HepG2 (cell line): ENCODE results near the gene RELB. TPM values are rescaled to one million over a fixed set of nuclear protein-coding genes. Genes with fewer than 3 reads are reported as not detected.

ENCODE experiments used
- ATAC-seq: fragments of 200-7000 bp; cut with Tn5 transposase; 3 replicates; pipeline ENCODE4 v1.9.1; 2020; ENCODE audit warnings: mild to moderate bottlenecking, moderate library complexity
- BruUV-seq: library from RNA; stranded (reverse); fragments of 400-500 nt; replicated peaks from 2 replicates; lab custom pipeline; 2021; lab: Mats Ljungman, UMichigan
- CTCF ChIA-PET: fragments of 300-600 bp; formaldehyde crosslinking; extraction: SDS; loops from one replicate; lab custom pipeline; 2021; ENCODE audit warnings: low total read pairs, inconsistent platforms, low intra/inter-chr PET ratio; lab: Yijun Ruan, JAX
- POLR2A ChIA-PET: fragments of 350-600 bp; sonication (Branson Sonifier 250); formaldehyde crosslinking; loops from one replicate; lab custom pipeline; 2020; ENCODE audit warnings: antibody characterized with exemption, inconsistent platforms; lab: Yijun Ruan, JAX
- DNase-seq: peaks from one replicate; pipeline ENCODE4 v3.0.0-alpha.2; 2015; ENCODE audit warnings: low spot score
- FAIRE-seq: peaks from 3 replicates; lab custom pipeline; 2011; peaks lifted over from hg19 to GRCh38; lab: Jason Lieb, UNC
- H2AFZ ChIP-seq: one replicate; pipeline ENCODE4 v1.6.1; 2011; ENCODE audit warnings: low read length, inconsistent platforms
- H3K27ac ChIP-seq: fragments of 300-600 bp; 3 replicates; pipeline ENCODE4 v1.8.0; 2011; ENCODE audit warnings: mixed run types, mild to moderate bottlenecking, mixed read lengths, low read length, inconsistent platforms; ENCODE audit not compliant: insufficient read depth; ENCODE audit errors: extremely low read length
- H3K27me3 ChIP-seq, 2 experiments: fragments of 200-600 bp in 1 of 2; 2 replicates in 1 of 2; 3 replicates in 1 of 2; pipeline versions ENCODE4 v1.6.0 to v1.8.0; 2011; ENCODE audit warnings: low read length in 2 of 2, mild to moderate bottlenecking in 2 of 2, moderate library complexity in 2 of 2, inconsistent platforms in 1 of 2; ENCODE audit not compliant: insufficient read depth in 2 of 2, control insufficient read depth in 1 of 2
- H3K36me3 ChIP-seq, 2 experiments: fragments of 200-600 bp in 1 of 2; replicated peaks in 1 of 2; 2 replicates in 1 of 2; 3 replicates in 1 of 2; pipeline versions ENCODE4 v1.5.1 to v1.8.0; 2011; ENCODE audit warnings: low read length in 2 of 2, inconsistent platforms in 1 of 2; ENCODE audit not compliant: insufficient read depth in 2 of 2, control insufficient read depth in 1 of 2
- H3K4me1 ChIP-seq: 2 replicates; pipeline ENCODE4 v1.5.1; 2012; ENCODE audit warnings: low read length, inconsistent platforms; ENCODE audit not compliant: insufficient read depth
- H3K4me2 ChIP-seq: 2 replicates; pipeline ENCODE4 v1.6.0; 2011; ENCODE audit warnings: low read depth, low read length, inconsistent platforms
- H3K4me3 ChIP-seq, 3 experiments: fragments of 200-600 bp in 1 of 3; sonication (generic), shearing (Covaris generic) in 1 of 3; replicated peaks in 1 of 3; 2 replicates each; pipeline ENCODE4 v1.5.1; 2011 to 2016; ENCODE audit warnings: low read length in 3 of 3, inconsistent platforms in 2 of 3, low read depth in 2 of 3, mild to moderate bottlenecking in 2 of 3, control low read depth in 1 of 3, mixed read lengths in 1 of 3; ENCODE audit not compliant: insufficient read depth in 1 of 3
- H3K79me2 ChIP-seq: one replicate; pipeline ENCODE4 v1.6.1; 2011; ENCODE audit warnings: low read length, inconsistent platforms; ENCODE audit not compliant: insufficient read depth
- H3K9ac ChIP-seq: 2 replicates; pipeline ENCODE4 v1.6.0; 2011; ENCODE audit warnings: mild to moderate bottlenecking, low read depth, low read length, inconsistent platforms; ENCODE audit not compliant: insufficient read depth
- H3K9me3 ChIP-seq: 2 replicates; pipeline ENCODE4 v1.5.1; 2012; ENCODE audit warnings: mild to moderate bottlenecking, low read length
- H4K20me1 ChIP-seq: 2 replicates; pipeline ENCODE4 v1.6.0; 2011; ENCODE audit warnings: inconsistent platforms, mild to moderate bottlenecking, low read length, moderate library complexity; ENCODE audit not compliant: insufficient read depth
- PHF21A ChIP-seq: sonication (generic); formaldehyde crosslinking; IDR thresholded peaks from 2 replicates; pipeline ENCODE4 v1.5.0; 2020; ENCODE audit warnings: mild to moderate bottlenecking, missing genetic modification reagents
- PLRG1 ChIP-seq: fragments of 450-650 bp; conservative IDR thresholded peaks from 2 replicates; pipeline ENCODE4 v1.6.1; 2016
- SIN3A ChIP-seq: IDR thresholded peaks from 2 replicates; pipeline ENCODE4 v1.6.1; 2011; ENCODE audit warnings: low read depth, mild to moderate bottlenecking, control low read depth, low read length, borderline replicate concordance
- SOX5 ChIP-seq: IDR thresholded peaks from 2 replicates; pipeline ENCODE4 v1.6.1; 2016; ENCODE audit warnings: borderline replicate concordance
- ZBTB34 ChIP-seq: sonication (generic); formaldehyde crosslinking; IDR thresholded peaks from 2 replicates; pipeline ENCODE4 v1.8.0; 2022; ENCODE audit warnings: mild to moderate bottlenecking, missing genetic modification reagents
- ZBTB39 ChIP-seq: sonication (generic); formaldehyde crosslinking; IDR thresholded peaks from 2 replicates; pipeline ENCODE4 v1.5.0; 2020; ENCODE audit warnings: missing genetic modification reagents
- ZFP37 ChIP-seq: sonication (generic); formaldehyde crosslinking; IDR thresholded peaks from 2 replicates; pipeline ENCODE4 v1.4.0; 2020; ENCODE audit warnings: missing genetic modification reagents, borderline replicate concordance
- ZNF276 ChIP-seq: sonication (generic); formaldehyde crosslinking; IDR thresholded peaks from 2 replicates; pipeline ENCODE4 v1.4.0; 2020; ENCODE audit warnings: mild to moderate bottlenecking, low read depth, missing genetic modification reagents
- ZNF619 ChIP-seq: sonication (generic); formaldehyde crosslinking; IDR thresholded peaks from 2 replicates; pipeline ENCODE4 v1.4.0; 2020; ENCODE audit warnings: mild to moderate bottlenecking, missing genetic modification reagents
- ZZZ3 ChIP-seq: sonication (generic); formaldehyde crosslinking; IDR thresholded peaks from 2 replicates; pipeline ENCODE4 v1.4.0; 2020; ENCODE audit warnings: missing genetic modification reagents, mild to moderate bottlenecking, borderline replicate concordance
- WGBS: methylation state at CpG from one replicate; pipeline ENCODE4 v1.1.6; 2017; ENCODE audit warnings: low lambda C conversion rate; 5-methylcytosine and 5-hydroxymethylcytosine counted together
- in situ Hi-C: cut with HindIII; loops from 2 replicates; pipeline ENCODE4 v1.10.0; 2017; ENCODE audit warnings: low pct_unique_long_range_greater_than_20kb; ENCODE audit not compliant: extremely low pct_ligation_motif_present
- intact Hi-C: fragments of 100-400 bp; cut with micrococcal nuclease; formaldehyde crosslinking; loops from one replicate; pipeline ENCODE4 v1.10.0; 2022; ENCODE audit not compliant: unreplicated experiment
- polyA plus RNA-seq, 8 experiments: library from polyadenylated mRNA; depleted of rRNA in 3 of 8; stranded (reverse) in 7 of 8; unstranded in 1 of 8; fragments of >200 nt; fragmentation: Illumina TruSeq in 4 of 8; extraction: Trizol in 4 of 8; gene quantifications; 2 replicates each; pipeline versions ENCODE4 v1.2.1 to v1.2.3, GENCODE V29; 2011 to 2016; ENCODE audit warnings: low read depth in 4 of 8, missing spikeins in 1 of 8, mixed read lengths in 1 of 8; ENCODE audit not compliant: insufficient read depth in 1 of 8
- total RNA-seq, 5 experiments: library from RNA; depleted of rRNA; stranded (reverse); fragments of >200 nt; fragmentation: Illumina TruSeq; extraction: Trizol; gene quantifications; 2 replicates each; pipeline ENCODE4 v1.2.3, GENCODE V29; 2016; ENCODE audit warnings: low read depth in 1 of 5

The RELB gene
- total and polyA plus RNA-seq, 2 of the 13 experiments (the other 11 are each of a cell fraction or from before 2014, with no cell fraction given), result 1.9 to 3.5 TPM

- Histone ChIP-seq H2AFZ (no peak overlapping the region), H3K27me3 (no peaks in the 10 kb centered on the region), H4K20me1 (no peaks in the 10 kb centered on the region), H3K27ac (no peak overlapping the region), H3K36me3 (no peaks in the 10 kb centered on the region; a peak in 1 of 5 replicates), H3K4me1 (peaks cover 9% of the 10 kb centered on the region; the same call in 1 of the 2 replicates), H3K79me2 (no peaks in the 10 kb centered on the region), H3K4me2 (no peak overlapping the region), H3K4me3 (no peak overlapping the region), H3K9ac (no peak overlapping the region), H3K9me3 (no peaks in the 10 kb centered on the region)
- DNase-seq, result no peak
- FAIRE-seq, result no peak
- ChIA-PET POLR2A (interaction anchor here (1.2 kb wide), 1 partner anchor 27 kb away, joined by 4 read pairs; the partner anchor contains the start of gene CLASRP), CTCF (no interaction called here)
- intact Hi-C loops (no loop called here), in situ Hi-C loops (loop anchor here (10.0 kb wide), 1 partner anchor 113 kb away; no protein-coding TSS in a partner anchor)
- ATAC-seq, result no peak
- no TSS peak for BruUV-seq
- WGBS, result 97% methylated on average over 15 of the region's 42 CpGs
- TF ChIP-seq SOX5 (CRISPR knock-in tag), result no peak
- no peak for TF ChIP-seq ZFP37 (CRISPR knock-in tag)
- no peak for TF ChIP-seq ZNF276
- TF ChIP-seq PLRG1, result no peak
- no peak for TF ChIP-seq ZBTB34 (CRISPR knock-in tag)
- no peak for TF ChIP-seq PHF21A (CRISPR knock-in tag)
- no peak for TF ChIP-seq ZNF619 (CRISPR knock-in tag)
- TF ChIP-seq SIN3A, result no peak
- TF ChIP-seq ZBTB39, result no peak
- no peak for TF ChIP-seq ZZZ3 (CRISPR knock-in tag)
Measured at GRCh38 chr19:45011959-45012358, 10.7 kb downstream of the RELB start.
